GM19025 (cell line): ENCODE data around the gene LETM1.
A peak's percentile ranks its signal among the peaks of the same experiment; 100 is the strongest.

Source experiments
- ATAC-seq: cut with Tn5 transposase; IDR thresholded peaks from one replicate; pipeline ENCODE4 v1.9.1; 2021; ENCODE audit warnings: mild to moderate bottlenecking, low read depth, moderate library complexity; ENCODE audit not compliant: unreplicated experiment

Gene LETM1

DNA sequence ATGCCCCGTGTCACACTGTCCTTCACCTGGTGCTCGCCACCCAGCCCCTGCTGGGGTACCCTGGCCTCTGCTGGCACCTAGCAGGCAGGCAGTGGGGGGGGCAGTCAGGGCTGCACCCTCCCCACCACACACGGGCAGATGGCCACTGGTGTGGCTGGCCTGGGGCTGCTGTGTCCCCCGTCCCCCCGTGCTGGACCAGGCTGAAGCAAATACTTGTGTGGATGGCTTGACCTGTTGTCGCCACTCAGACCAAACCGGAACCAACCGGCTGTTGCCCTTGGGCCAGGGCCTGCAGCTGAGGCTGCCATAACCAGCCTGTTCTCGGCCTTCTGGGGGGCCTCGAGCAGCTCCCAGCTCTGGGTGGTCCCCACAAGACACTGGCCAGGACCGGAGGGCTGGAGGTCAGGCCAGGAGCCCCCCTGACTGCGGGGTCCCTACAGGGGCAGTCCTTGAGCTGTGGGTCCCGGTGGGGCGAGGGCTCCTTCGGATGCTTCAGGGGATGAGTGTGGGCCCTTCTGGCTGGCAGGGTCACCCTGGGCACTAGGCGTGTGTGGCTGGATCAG lies 58.6 kb downstream of the LETM1 start:
- no peak for ATAC-seq

GRCh38 chr4:1796486-1797204 lies 59.3 kb downstream of the LETM1 start:
- no peak for ATAC-seq

- ATAC-seq, result no peak
Observed at GRCh38 chr4:1795299-1796195, 60.4 kb downstream of the LETM1 start.

- ATAC-seq, result no peak
Observed at GRCh38 chr4:1794809-1795298, 61.1 kb downstream of the LETM1 start.

- ATAC-seq, result no peak
Observed at GRCh38 chr4:1793940-1794808, 61.8 kb downstream of the LETM1 start.

- ATAC-seq, result peak; percentile 22
Observed at GRCh38 chr4:1793496-1793840, 62.5 kb downstream of the LETM1 start.

DNA sequence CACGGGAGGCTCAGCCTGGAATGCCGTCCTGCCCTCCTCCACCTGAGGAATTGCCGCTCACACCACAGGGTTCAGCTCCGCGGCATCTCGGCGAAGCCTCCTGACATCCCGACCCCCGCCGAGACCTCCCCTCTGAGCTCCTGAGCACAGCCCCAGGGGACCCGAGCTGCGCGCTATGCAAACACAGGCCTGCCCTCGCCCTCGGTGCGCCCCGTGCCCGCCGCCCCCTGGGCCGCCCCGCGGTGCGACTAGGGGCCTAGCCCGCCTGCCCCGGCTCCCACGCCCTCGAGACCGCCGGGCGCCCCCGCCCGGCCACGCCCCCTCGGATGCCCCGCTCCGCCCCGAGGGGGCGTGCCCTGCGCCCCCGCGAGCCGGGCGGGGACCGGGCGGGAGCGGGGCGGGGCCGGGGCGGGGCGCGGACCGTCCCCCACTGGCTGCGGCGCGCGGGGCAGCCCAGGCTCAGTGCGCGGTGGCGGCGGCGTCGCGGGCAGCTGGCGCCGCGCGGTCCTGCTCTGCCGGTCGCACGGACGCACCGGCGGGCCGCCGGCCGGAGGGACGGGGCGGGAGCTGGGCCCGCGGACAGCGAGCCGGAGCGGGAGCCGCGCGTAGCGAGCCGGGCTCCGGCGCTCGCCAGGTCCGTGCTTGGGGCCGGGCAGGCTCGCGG lies 63.0 kb downstream of the LETM1 start, which contains the start of gene FGFR3:
Gene FGFR3 (plus strand): TSS at position 462 of the 664 bp plus-strand sequence. CDS start 642 bp downstream, outside the sequence.
- peak; percentile 68 for ATAC-seq

DNA sequence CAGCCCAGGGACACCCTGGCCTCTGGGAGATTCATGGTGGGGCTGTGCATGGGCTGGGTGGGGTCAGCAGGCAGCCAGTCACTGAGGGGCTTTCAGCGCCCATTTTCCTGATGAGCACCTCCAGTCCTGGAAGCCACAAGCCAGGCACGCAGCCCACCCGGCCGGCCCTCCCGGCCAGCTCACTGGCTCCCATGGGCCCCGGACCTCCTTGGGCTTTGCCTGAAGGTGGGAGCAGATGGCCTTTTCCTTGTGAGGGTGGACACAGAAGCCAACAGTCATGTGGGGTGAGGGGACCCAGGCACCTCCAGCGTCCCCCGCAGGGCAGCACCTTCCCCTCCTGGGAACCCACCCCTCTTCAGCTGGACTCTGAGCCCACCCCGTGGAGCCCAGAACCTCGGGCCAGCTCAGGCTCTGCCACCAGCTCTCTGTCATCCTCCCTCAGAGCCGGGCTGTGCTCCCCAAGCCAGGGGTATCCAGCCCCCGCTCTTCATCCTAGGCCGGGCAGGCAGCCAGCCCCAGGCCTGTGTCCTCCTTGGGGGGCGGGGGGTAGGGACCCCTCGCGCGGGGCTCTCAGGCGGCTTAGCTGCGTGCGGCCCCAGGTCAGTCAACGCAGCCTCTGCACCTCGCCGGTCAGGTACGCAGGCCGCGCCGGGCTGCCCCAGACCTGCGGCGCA lies 63.7 kb downstream of the LETM1 start:
- no peak for ATAC-seq

GRCh38 chr4:1790005-1790404 lies 66.0 kb downstream of the LETM1 start:
- ATAC-seq, result no peak

DNA sequence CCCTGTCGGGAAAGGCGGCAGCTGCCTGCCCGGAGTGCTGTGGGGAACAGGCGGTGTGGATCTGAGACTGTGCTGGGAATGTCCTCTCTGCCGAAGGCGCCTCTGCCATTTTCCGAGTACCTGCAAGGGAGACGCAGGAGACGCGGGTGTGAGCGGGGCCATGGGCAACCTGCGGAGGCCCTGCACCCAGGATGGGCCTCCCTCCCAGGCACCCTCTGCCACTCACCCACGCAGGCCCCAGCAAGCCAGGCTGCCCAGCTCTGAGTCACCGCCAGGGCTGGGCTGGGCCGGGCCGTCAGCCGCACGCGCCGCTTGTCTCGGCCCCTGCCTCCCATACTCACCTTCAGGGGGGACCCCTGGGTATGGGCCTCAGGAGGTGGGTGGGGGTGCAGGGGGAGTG lies 66.4 kb downstream of the LETM1 start:
- no peak for ATAC-seq

DNA sequence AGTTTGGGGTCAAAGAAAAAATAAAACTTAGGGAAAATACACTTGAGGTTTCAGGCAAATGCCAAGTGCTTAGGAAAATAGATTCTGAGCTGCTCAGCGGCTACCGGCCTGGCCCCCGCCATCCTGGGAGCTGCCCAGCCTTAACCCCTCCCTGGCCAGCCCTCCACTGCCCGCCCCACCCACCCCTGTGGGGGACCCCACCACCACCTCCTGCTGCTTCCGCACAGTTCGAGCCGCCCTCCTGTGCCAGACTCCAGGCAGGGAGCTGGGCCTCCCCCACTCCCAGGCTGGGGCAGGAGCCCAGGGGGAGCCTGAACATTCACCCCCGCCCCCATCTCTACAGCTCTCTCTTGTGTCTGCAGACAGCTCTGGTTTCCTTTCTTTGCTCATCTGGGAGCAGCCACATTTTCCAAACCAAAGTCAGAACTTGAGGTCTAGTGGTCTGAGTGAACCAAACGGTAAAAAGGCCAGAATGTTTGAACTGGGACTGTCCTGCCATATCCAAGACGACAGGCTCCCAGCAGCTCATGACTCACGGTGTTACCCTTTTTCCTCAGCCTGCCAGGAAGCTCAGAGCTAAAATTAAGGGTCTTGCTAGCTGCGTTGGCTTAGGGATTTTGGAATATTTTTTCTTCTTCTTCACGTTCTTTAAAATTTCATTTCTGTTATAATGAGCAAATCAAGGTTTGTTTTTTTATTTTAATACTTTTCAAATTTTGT lies 67.5 kb downstream of the LETM1 start:
- no peak for ATAC-seq

DNA sequence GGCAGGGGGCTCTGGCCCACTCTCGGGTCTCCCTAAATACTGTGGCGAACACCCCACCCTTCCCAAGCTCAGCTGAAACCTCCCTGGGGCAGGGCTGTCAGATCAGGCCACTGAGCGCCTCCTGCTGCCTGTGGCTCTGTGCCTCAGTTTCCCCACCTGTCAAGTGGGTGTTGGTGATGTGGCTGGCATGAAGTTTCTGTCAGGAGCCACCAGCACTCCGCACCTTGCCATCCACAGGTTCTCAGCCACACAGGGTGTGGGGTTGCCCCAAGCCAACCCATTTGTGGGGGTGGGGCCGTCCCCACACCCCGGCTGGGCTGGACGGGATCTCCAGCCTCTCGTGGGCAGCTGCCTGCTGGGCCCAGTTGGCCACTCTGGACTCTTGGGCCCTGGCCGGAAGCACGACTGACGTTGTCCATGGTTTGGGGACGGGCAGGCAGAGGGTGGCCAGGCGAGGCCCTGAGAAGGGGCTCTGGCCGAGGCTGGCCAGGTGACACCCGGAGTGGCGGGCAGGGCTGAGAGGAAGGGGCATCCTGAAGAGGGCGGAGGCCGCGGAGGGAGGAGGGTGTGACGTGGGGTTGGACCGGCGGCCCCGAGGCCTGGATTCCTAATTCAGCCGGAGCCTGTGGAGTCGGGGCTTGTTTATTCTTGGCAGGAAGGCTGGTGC lies 68.4 kb downstream of the LETM1 start:
- ATAC-seq, result no peak

GRCh38 chr4:1786544-1787362 lies 69.2 kb downstream of the LETM1 start:
- ATAC-seq, result no peak

GRCh38 chr4:1785592-1785991 lies 70.4 kb downstream of the LETM1 start:
- no peak for ATAC-seq

GRCh38 chr4:1784789-1785591 lies 71.0 kb downstream of the LETM1 start:
- no peak for ATAC-seq

GRCh38 chr4:1784395-1784788 lies 71.6 kb downstream of the LETM1 start:
- no peak for ATAC-seq
